ENCODE data around the gene FAM89B. TPM values are rescaled to one million over a fixed set of nuclear protein-coding genes. Genes with fewer than 3 reads are reported as not detected.

Gene FAM89B
- polyA plus RNA-seq, 1 donor (not counting 4 experiments of a cell fraction or from before 2014, with no cell fraction given): 11.5 TPM

- Histone ChIP-seq H3K36me3 (ENCODE audit: control insufficient read depth in 2 of 2, extremely low read depth in 1 of 2, insufficient read depth in 2 of 2, low read length in 2 of 2) (peaks cover 9 to 12% of the 10 kb centered on the region in 2 experiments), H3K4me2 (ENCODE audit: control insufficient read depth, extremely low read depth, insufficient read depth, low read depth, low read length) (no peak overlapping the region), H2AFZ (ENCODE audit: control insufficient read depth, low read length) (no peak overlapping the region), H3K9me1 (ENCODE audit: control insufficient read depth, extremely low read depth, insufficient read depth, low read length) (no peaks in the 10 kb centered on the region), H3K79me2 (ENCODE audit: control insufficient read depth, insufficient read depth, low read length) (no peaks in the 10 kb centered on the region), H3K9me3 (ENCODE audit: control insufficient read depth, low read depth, low read length) (no peaks in the 10 kb centered on the region), H3K4me1 (ENCODE audit: control insufficient read depth, extremely low read depth, insufficient read depth, low read length) (peaks cover 35% of the 10 kb centered on the region), H3K4me3 (ENCODE audit: control insufficient read depth in 2 of 3, extremely low read depth in 1 of 3, insufficient read depth in 2 of 3, low read depth in 1 of 3, low read length in 3 of 3) (no peak overlapping the region), H3K9ac (ENCODE audit: control insufficient read depth, extremely low read depth, insufficient read depth, low read length) (no peak overlapping the region), H3K27me3 (ENCODE audit: control insufficient read depth, extremely low read depth, insufficient read depth, low read length) (no peaks in the 10 kb centered on the region), H4K20me1 (ENCODE audit: control insufficient read depth, extremely low read depth, insufficient read depth, low read length) (peaks cover 4% of the 10 kb centered on the region), H3K27ac (ENCODE audit: control insufficient read depth, insufficient read depth, low read length) (no peak overlapping the region)
- FAIRE-seq (no peak), DNase-seq (ENCODE audit: low read depth, low spot score) (no peak)
- dilution Hi-C loops (cut with MboI; ENCODE audit: extremely low pct_ligation_motif_present, low sequenced_read_pairs): no loop called here
- TF ChIP-seq CTCF (optimal IDR thresholded peaks at IDR 0.05 in 1 of 3, IDR thresholded peaks at IDR 0.05 in 1 of 3, conservative IDR thresholded peaks at IDR 0.05 in 1 of 3; ENCODE audit: extremely low read depth in 1 of 3, insufficient read depth in 2 of 3, low read length in 3 of 3) (no peak), EZH2 (IDR thresholded peaks at IDR 0.05; ENCODE audit: low read length) (no peak)
These were observed 18.0 kb downstream of the FAM89B start for GRCh38 chr11:65590240-65590738.

- H3K27me3 ChIP-seq (ENCODE audit: control insufficient read depth, extremely low read depth, insufficient read depth, low read length): no peaks in the 10 kb centered on the region
- no peaks in the 10 kb centered on the region for H3K79me2 ChIP-seq (ENCODE audit: control insufficient read depth, insufficient read depth, low read length)
- peak overlapping the region in 2 of 3 experiments; percentile 18 to 34 for H3K4me3 ChIP-seq (ENCODE audit: control insufficient read depth in 2 of 3, extremely low read depth in 1 of 3, insufficient read depth in 2 of 3, low read depth in 1 of 3, low read length in 3 of 3)
- peak overlapping the region; percentile 37 for H3K9ac ChIP-seq (ENCODE audit: control insufficient read depth, extremely low read depth, insufficient read depth, low read length)
- H3K4me2 ChIP-seq (ENCODE audit: control insufficient read depth, extremely low read depth, insufficient read depth, low read depth, low read length): peak overlapping the region; percentile 62
- FAIRE-seq: peak; percentile 5
- H4K20me1 ChIP-seq (ENCODE audit: control insufficient read depth, extremely low read depth, insufficient read depth, low read length): no peaks in the 10 kb centered on the region
- dilution Hi-C loops (cut with MboI; ENCODE audit: extremely low pct_ligation_motif_present, low sequenced_read_pairs): no loop called here
- H3K4me1 ChIP-seq (ENCODE audit: control insufficient read depth, extremely low read depth, insufficient read depth, low read length): peaks cover 37% of the 10 kb centered on the region
- H3K9me3 ChIP-seq (ENCODE audit: control insufficient read depth, low read depth, low read length): no peaks in the 10 kb centered on the region
- H3K36me3 ChIP-seq (ENCODE audit: control insufficient read depth in 2 of 2, extremely low read depth in 1 of 2, insufficient read depth in 2 of 2, low read length in 2 of 2): peaks cover 0 to 12% of the 10 kb centered on the region in 2 experiments
- no peaks in the 10 kb centered on the region for H3K9me1 ChIP-seq (ENCODE audit: control insufficient read depth, extremely low read depth, insufficient read depth, low read length)
- peak in 1 of 3 experiments; percentile 36 for TF ChIP-seq CTCF (optimal IDR thresholded peaks at IDR 0.05 in 1 of 3, IDR thresholded peaks at IDR 0.05 in 1 of 3, conservative IDR thresholded peaks at IDR 0.05 in 1 of 3; ENCODE audit: extremely low read depth in 1 of 3, insufficient read depth in 2 of 3, low read length in 3 of 3)
- TF ChIP-seq EZH2 (IDR thresholded peaks at IDR 0.05; ENCODE audit: low read length): no peak
- no peak overlapping the region for H2AFZ ChIP-seq (ENCODE audit: control insufficient read depth, low read length)
- H3K27ac ChIP-seq (ENCODE audit: control insufficient read depth, insufficient read depth, low read length): peak overlapping the region; percentile 40
- no peak for DNase-seq (ENCODE audit: low read depth, low spot score)
These were observed 19.9 kb downstream of the FAM89B start for GRCh38 chr11:65591939-65592857.

All from keratinocyte (primary cell).